PC-9 (cell line): ENCODE results near the gene UBE2Z. TPM values are rescaled to one million over a fixed set of nuclear protein-coding genes. Genes with fewer than 3 reads are reported as not detected.

Experiments used
- BruUV-seq: library from RNA; stranded (reverse); fragments of 400-500 nt; replicated peaks from 2 replicates; lab custom pipeline; 2021; lab: Mats Ljungman, UMichigan
- CTCF ChIA-PET: fragments of 300-600 bp; sonication (Branson Sonifier 250); formaldehyde crosslinking; loops from one replicate; lab custom pipeline; 2022; ENCODE audit warnings: antibody characterized with exemption; lab: Charles Lee
- POLR2A ChIA-PET: fragments of 300-600 bp; sonication (Branson Sonifier 250); formaldehyde crosslinking; loops from one replicate; lab custom pipeline; 2022; ENCODE audit warnings: antibody characterized with exemption; ENCODE audit not compliant: unreplicated experiment; lab: Charles Lee
- DNase-seq, 2 experiments: peaks; one replicate each; pipeline versions ENCODE4 v3.0.0 to v3.0.0-alpha.2; 2015 to 2022; ENCODE audit warnings: mixed read lengths in 1 of 2
- H2AFZ ChIP-seq: fragments of 200-600 bp; sonication (generic); 2 replicates; pipeline ENCODE4 v1.8.1; 2017; ENCODE audit warnings: antibody characterized with exemption
- H3F3A ChIP-seq: fragments of 200-600 bp; sonication (generic); 2 replicates; pipeline ENCODE4 v1.8.1; 2017; ENCODE audit warnings: antibody characterized with exemption, mild to moderate bottlenecking, low read depth; ENCODE audit not compliant: insufficient read depth
- H3K27ac ChIP-seq: fragments of 200-600 bp; sonication (generic); 2 replicates; pipeline ENCODE4 v1.6.1; 2016; ENCODE audit warnings: mixed run types
- H3K27me3 ChIP-seq: fragments of 200-600 bp; sonication (generic); 2 replicates; pipeline ENCODE4 v1.6.1; 2016; ENCODE audit warnings: low read depth, mixed run types; ENCODE audit not compliant: insufficient read depth
- H3K36me3 ChIP-seq: fragments of 200-600 bp; sonication (generic); 2 replicates; pipeline ENCODE4 v1.6.1; 2016; ENCODE audit warnings: low read depth, mixed run types
- H3K4me1 ChIP-seq: fragments of 200-600 bp; sonication (generic); replicated peaks from 2 replicates; pipeline ENCODE4 v1.6.1; 2016; ENCODE audit warnings: mixed run types; ENCODE audit not compliant: insufficient read depth
- H3K4me2 ChIP-seq: fragments of 200-600 bp; sonication (generic); 2 replicates; pipeline ENCODE4 v1.6.1; 2017; ENCODE audit warnings: mixed run types
- H3K4me3 ChIP-seq: fragments of 200-600 bp; sonication (generic); 2 replicates; pipeline ENCODE4 v1.6.1; 2016; ENCODE audit warnings: mixed run types
- H3K79me2 ChIP-seq: fragments of 200-600 bp; sonication (generic); 2 replicates; pipeline ENCODE4 v1.6.1; 2017; ENCODE audit warnings: low read depth, mixed run types
- H3K9me2 ChIP-seq: fragments of 200-600 bp; sonication (generic); 2 replicates; pipeline ENCODE4 v1.8.1; 2017; ENCODE audit warnings: mild to moderate bottlenecking; ENCODE audit not compliant: insufficient read depth
- H3K9me3 ChIP-seq: fragments of 200-600 bp; sonication (generic); 2 replicates; pipeline ENCODE4 v1.8.1; 2016; ENCODE audit warnings: low read depth; ENCODE audit not compliant: insufficient read depth
- H4K20me1 ChIP-seq: fragments of 200-600 bp; sonication (generic); 2 replicates; pipeline ENCODE4 v1.8.1; 2017; ENCODE audit not compliant: insufficient read depth
- EZH2 ChIP-seq: fragments of 200-600 bp; sonication (generic); IDR thresholded peaks from 2 replicates; pipeline ENCODE4 v1.8.0; 2017; ENCODE audit warnings: antibody characterized with exemption, low read depth
- intact Hi-C: fragments of 100-400 bp; cut with micrococcal nuclease; formaldehyde crosslinking; loops from one replicate; pipeline ENCODE4 v1.10.0; 2022; ENCODE audit not compliant: unreplicated experiment
- total RNA-seq: library from RNA; stranded (reverse); gene quantifications from 2 replicates; pipeline ENCODE4 v1.2.3, GENCODE V29; 2021
- TF ChIP-seq, protein P1 (sequence below): fragments of 200-600 bp; sonication (generic); conservative IDR thresholded peaks from 2 replicates; pipeline ENCODE4 v1.6.1; 2017; ENCODE audit warnings: mixed run types, antibody characterized with exemption, mild to moderate bottlenecking, moderate library complexity

The UBE2Z gene
- total RNA-seq, 1 experiment from 2014 or later: 99.4 TPM

DNA sequence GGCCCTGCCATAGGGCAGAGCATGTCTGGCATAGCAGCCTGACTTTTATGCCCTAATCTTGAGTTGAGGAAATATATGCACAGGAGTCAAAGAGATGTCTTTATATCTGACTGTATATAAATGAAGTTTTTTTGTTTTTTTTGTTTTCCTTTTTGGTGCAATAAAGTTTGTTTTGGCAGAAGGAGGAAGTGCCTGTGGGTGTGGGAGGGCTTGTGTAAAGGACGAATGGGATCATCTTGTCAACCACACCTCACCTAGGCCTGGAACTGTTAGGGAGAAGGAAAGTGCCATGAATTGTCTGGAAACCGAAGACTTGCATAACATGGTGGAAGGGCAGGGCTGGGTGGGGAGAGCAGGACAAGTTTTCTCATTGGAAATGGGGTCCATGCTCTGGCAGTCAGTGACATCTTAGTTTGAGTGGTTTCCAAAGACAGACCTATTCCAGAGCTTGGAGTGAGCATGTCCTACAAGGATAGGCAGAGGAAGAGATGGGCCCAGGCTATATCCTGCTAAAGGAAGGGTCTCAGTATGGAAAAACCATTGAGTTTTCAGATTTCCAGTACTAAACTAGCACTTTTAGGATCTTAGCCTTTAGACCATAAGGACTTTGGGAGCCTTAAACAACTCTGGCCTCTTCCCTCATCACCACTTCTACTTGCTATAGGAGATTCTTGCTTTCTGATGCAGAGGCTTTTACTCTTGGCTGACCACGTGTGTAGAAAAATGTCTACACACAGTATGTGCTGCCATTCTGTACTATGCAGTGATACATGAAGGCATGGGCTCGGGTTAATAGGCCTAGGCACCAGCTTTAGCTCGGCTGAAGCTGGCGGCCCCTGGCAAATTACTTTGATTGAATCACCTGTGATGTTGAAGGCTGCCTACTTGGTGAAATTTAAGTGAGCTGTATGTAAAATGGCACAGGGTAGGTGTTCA, 20.9 kb downstream of the UBE2Z start:
- Histone ChIP-seq H3K27me3 (no peaks in the 10 kb centered on the region), H3K9me3 (no peaks in the 10 kb centered on the region), H3K4me3 (no peak overlapping the region), H3F3A (peaks cover 77% of the 10 kb centered on the region), H2AFZ (no peak overlapping the region), H3K4me1 (no peaks in the 10 kb centered on the region), H3K36me3 (peaks cover 54% of the 10 kb centered on the region), H3K9me2 (no peaks in the 10 kb centered on the region), H3K27ac (no peak overlapping the region), H4K20me1 (peaks cover 21% of the 10 kb centered on the region), H3K4me2 (no peak overlapping the region), H3K79me2 (no peaks in the 10 kb centered on the region)
- no TSS peak for BruUV-seq
- POLR2A ChIA-PET: interaction anchor here (0.6 kb wide), 1 partner anchor 368 kb away, joined by 4 read pairs; no protein-coding TSS in a partner anchor
- TF ChIP-seq, protein P1, sequence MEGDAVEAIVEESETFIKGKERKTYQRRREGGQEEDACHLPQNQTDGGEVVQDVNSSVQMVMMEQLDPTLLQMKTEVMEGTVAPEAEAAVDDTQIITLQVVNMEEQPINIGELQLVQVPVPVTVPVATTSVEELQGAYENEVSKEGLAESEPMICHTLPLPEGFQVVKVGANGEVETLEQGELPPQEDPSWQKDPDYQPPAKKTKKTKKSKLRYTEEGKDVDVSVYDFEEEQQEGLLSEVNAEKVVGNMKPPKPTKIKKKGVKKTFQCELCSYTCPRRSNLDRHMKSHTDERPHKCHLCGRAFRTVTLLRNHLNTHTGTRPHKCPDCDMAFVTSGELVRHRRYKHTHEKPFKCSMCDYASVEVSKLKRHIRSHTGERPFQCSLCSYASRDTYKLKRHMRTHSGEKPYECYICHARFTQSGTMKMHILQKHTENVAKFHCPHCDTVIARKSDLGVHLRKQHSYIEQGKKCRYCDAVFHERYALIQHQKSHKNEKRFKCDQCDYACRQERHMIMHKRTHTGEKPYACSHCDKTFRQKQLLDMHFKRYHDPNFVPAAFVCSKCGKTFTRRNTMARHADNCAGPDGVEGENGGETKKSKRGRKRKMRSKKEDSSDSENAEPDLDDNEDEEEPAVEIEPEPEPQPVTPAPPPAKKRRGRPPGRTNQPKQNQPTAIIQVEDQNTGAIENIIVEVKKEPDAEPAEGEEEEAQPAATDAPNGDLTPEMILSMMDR: no peak
- TF ChIP-seq EZH2: no peak
- intact Hi-C loops: no loop called here
- DNase-seq: no peak
- CTCF ChIA-PET: no interaction called here

DNA sequence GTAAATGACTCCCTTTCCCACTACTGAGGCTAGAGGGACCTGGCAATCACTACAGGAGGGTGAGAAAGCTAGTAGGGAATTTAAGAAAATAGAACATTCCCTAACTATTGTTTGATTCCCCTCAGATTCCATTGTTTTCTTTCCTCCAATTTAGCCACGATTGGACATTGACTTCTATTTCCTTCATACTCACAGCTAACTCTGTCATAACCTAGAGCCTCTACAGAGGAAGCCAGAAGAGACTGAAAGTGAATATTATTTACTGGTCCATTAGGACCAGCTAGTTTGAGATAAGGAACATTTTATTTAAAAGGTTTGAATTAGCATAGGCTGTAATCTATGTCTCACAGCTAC, 21.6 kb downstream of the UBE2Z start:
- intact Hi-C loops: no loop called here
- Histone ChIP-seq H3K27ac (peak overlapping the region; percentile 4; the same call in 1 of the 2 replicates), H3K27me3 (no peaks in the 10 kb centered on the region), H4K20me1 (peaks cover 18% of the 10 kb centered on the region; the same call in 1 of the 2 replicates), H3K9me3 (no peaks in the 10 kb centered on the region), H3K79me2 (no peaks in the 10 kb centered on the region), H3K4me1 (no peaks in the 10 kb centered on the region), H2AFZ (no peak overlapping the region), H3K9me2 (no peaks in the 10 kb centered on the region), H3K4me3 (no peak overlapping the region), H3F3A (peaks cover 78% of the 10 kb centered on the region), H3K36me3 (peaks cover 50% of the 10 kb centered on the region), H3K4me2 (no peak overlapping the region)
- ChIA-PET CTCF (interaction anchor here (0.6 kb wide), 1 partner anchor 101 kb away, joined by 5 read pairs; no protein-coding TSS in a partner anchor), POLR2A (interaction anchor here (0.6 kb wide), 1 partner anchor 367 kb away, joined by 4 read pairs; no protein-coding TSS in a partner anchor)
- no TSS peak for BruUV-seq
- no peak for TF ChIP-seq EZH2
- TF ChIP-seq, protein P1: no peak
- DNase-seq: no peak

DNA sequence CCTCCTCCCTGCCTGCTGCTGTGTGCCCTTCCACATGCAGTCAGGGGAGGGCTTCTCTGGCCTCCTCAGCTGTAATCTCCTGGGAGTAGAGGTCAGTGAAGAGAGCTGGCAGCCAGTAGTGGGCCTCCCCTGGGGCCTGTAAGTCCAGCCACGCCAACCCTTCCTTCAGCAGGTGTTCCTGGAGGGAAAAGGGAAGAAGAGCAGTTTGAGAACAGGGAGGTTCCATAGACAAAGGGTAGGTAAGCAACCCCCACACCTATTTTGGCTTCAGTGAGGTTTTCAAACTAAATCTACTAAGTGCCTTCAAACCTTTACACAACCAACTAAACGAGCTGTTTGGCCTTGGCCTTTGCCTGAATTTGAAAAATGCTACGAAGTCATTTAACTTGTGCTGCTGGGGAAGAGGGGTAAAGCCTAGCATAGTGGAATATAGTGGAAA, 22.2 kb downstream of the UBE2Z start:
- CTCF ChIA-PET: interaction anchor here (0.6 kb wide), 1 partner anchor 101 kb away, joined by 5 read pairs; no protein-coding TSS in a partner anchor
- no peak overlapping the region for H3K4me2 ChIP-seq
- H3K9me3 ChIP-seq: no peaks in the 10 kb centered on the region
- intact Hi-C loops: no loop called here
- peaks cover 12% of the 10 kb centered on the region; the same call in 1 of the 2 replicates for H4K20me1 ChIP-seq
- H3K9me2 ChIP-seq: no peaks in the 10 kb centered on the region
- TF ChIP-seq, protein P1: no peak
- TF ChIP-seq EZH2: no peak
- no peaks in the 10 kb centered on the region for H3K79me2 ChIP-seq
- peaks cover 78% of the 10 kb centered on the region for H3F3A ChIP-seq
- peaks cover 49% of the 10 kb centered on the region for H3K36me3 ChIP-seq
- no peak overlapping the region for H2AFZ ChIP-seq
- H3K27me3 ChIP-seq: no peaks in the 10 kb centered on the region
- POLR2A ChIA-PET: no interaction called here
- no peak overlapping the region for H3K4me3 ChIP-seq
- no peak for DNase-seq
- BruUV-seq: no TSS peak
- H3K27ac ChIP-seq: peak overlapping the region; percentile 4; the same call in 1 of the 2 replicates
- no peaks in the 10 kb centered on the region for H3K4me1 ChIP-seq
